OCI-LY3 (cell line): Measurements from ENCODE around the gene KLHL36.

Experiments used
- H2AFZ ChIP-seq: fragments of 200-600, 300-600 bp; shearing (Covaris generic); 2 replicates; pipeline ENCODE4 v1.6.0; 2014; ENCODE audit warnings: antibody characterized with exemption, low read depth, low read length
- H3K27ac ChIP-seq: fragments of 200-600, 300-600 bp; sonication (generic); 2 replicates; pipeline ENCODE4 v1.5.1; 2014; ENCODE audit warnings: mild to moderate bottlenecking, low read length, moderate library complexity, mixed read lengths
- H3K27me3 ChIP-seq: fragments of 200-600, 300-600 bp; sonication (generic); 2 replicates; pipeline ENCODE4 v1.6.1; 2014; ENCODE audit warnings: low read depth, low read length, mixed read lengths
- H3K36me3 ChIP-seq: fragments of 200-600, 300-600 bp; sonication (generic); replicated peaks from 2 replicates; pipeline ENCODE3; 2014; ENCODE audit warnings: low read depth, low read length, mixed read lengths
- H3K4me1 ChIP-seq: fragments of 300-600, 200-600 bp; sonication (generic); 2 replicates; pipeline ENCODE4 v1.6.1; 2014; ENCODE audit warnings: low read length, mixed read lengths
- H3K4me2 ChIP-seq: fragments of 200-600, 300-600 bp; sonication (generic); 2 replicates; pipeline ENCODE4 v1.6.1; 2014; ENCODE audit warnings: low read length, mixed read lengths
- H3K4me3 ChIP-seq: fragments of 300-600, 200-600 bp; sonication (generic); 2 replicates; pipeline ENCODE4 v1.5.1; 2014; ENCODE audit warnings: antibody characterized with exemption, mild to moderate bottlenecking, low read length, moderate library complexity
- H3K79me2 ChIP-seq: fragments of 300-600, 200-600 bp; shearing (Covaris generic); 2 replicates; pipeline ENCODE4 v1.6.1; 2014; ENCODE audit warnings: mild to moderate bottlenecking, low read length, mixed read lengths
- H3K9ac ChIP-seq: fragments of 300-600, 200-600 bp; shearing (Covaris generic); 2 replicates; pipeline ENCODE4 v1.6.0; 2014; ENCODE audit warnings: mild to moderate bottlenecking, low read length, moderate library complexity
- H3K9me3 ChIP-seq: fragments of 200-600, 300-600 bp; shearing (Covaris generic); 2 replicates; pipeline ENCODE4 v1.6.1; 2014; ENCODE audit warnings: low read length, mixed read lengths; ENCODE audit not compliant: insufficient read depth
- H4K20me1 ChIP-seq: fragments of 200-600, 300-600 bp; sonication (generic); 2 replicates; pipeline ENCODE4 v1.6.1; 2016; ENCODE audit warnings: low read length, mixed read lengths; ENCODE audit not compliant: insufficient read depth
- CTCF ChIP-seq: fragments of 200-600, 300-600 bp; sonication (generic); IDR thresholded peaks from 2 replicates; pipeline ENCODE4 v1.5.1; 2014; ENCODE audit warnings: antibody characterized with exemption, low read length, low read depth
- EZH2phosphoT487 ChIP-seq: fragments of 200-600 bp; shearing (Covaris generic); IDR thresholded peaks from 2 replicates; pipeline ENCODE4 v1.6.1; 2018; ENCODE audit warnings: antibody characterized with exemption, mixed run types, low read depth

The KLHL36 gene

GRCh38 chr16:84704253-84704652 is 55.9 kb downstream of the KLHL36 start:
- Histone ChIP-seq H3K79me2 (peaks cover 100% of the 10 kb centered on the region), H3K4me1 (peaks cover 10% of the 10 kb centered on the region), H3K36me3 (peaks cover 19% of the 10 kb centered on the region), H3K27ac (no peak overlapping the region), H4K20me1 (peaks cover 85% of the 10 kb centered on the region), H2AFZ (no peak overlapping the region), H3K9me3 (no peaks in the 10 kb centered on the region), H3K4me3 (no peak overlapping the region), H3K9ac (no peak overlapping the region), H3K27me3 (no peaks in the 10 kb centered on the region), H3K4me2 (no peak overlapping the region)
- TF ChIP-seq CTCF: no peak
- TF ChIP-seq EZH2phosphoT487: no peak

GRCh38 chr16:84706856-84707255 is 58.5 kb downstream of the KLHL36 start:
- Histone ChIP-seq H3K36me3 (peaks cover 29% of the 10 kb centered on the region), H2AFZ (no peak overlapping the region), H3K4me3 (no peak overlapping the region), H3K9me3 (no peaks in the 10 kb centered on the region), H4K20me1 (peaks cover 96% of the 10 kb centered on the region), H3K79me2 (peaks cover 100% of the 10 kb centered on the region), H3K27ac (no peak overlapping the region), H3K4me2 (no peak overlapping the region), H3K27me3 (no peaks in the 10 kb centered on the region), H3K9ac (no peak overlapping the region), H3K4me1 (0 out of 2 replicates have a peak, but pooled peaks cover 4% of the 10 kb centered on the region)
- TF ChIP-seq CTCF (no peak), EZH2phosphoT487 (no peak)

GRCh38 chr16:84709609-84710008 is 61.3 kb downstream of the KLHL36 start:
- Histone ChIP-seq H3K36me3 (peaks cover 24% of the 10 kb centered on the region), H3K79me2 (peaks cover 100% of the 10 kb centered on the region), H2AFZ (no peak overlapping the region), H4K20me1 (peaks cover 97% of the 10 kb centered on the region), H3K27me3 (no peaks in the 10 kb centered on the region), H3K9me3 (no peaks in the 10 kb centered on the region), H3K27ac (no peak overlapping the region), H3K4me1 (no peaks in the 10 kb centered on the region), H3K9ac (no peak overlapping the region), H3K4me3 (no peak overlapping the region), H3K4me2 (no peak overlapping the region)
- no peak for TF ChIP-seq EZH2phosphoT487
- TF ChIP-seq CTCF: no peak

- Histone ChIP-seq H3K9ac (no peak overlapping the region), H3K9me3 (no peaks in the 10 kb centered on the region), H3K79me2 (peaks cover 100% of the 10 kb centered on the region), H3K27ac (no peak overlapping the region), H4K20me1 (peaks cover 95% of the 10 kb centered on the region), H3K36me3 (peaks cover 20% of the 10 kb centered on the region), H3K4me1 (no peaks in the 10 kb centered on the region), H3K4me3 (no peak overlapping the region), H3K4me2 (no peak overlapping the region), H3K27me3 (no peaks in the 10 kb centered on the region), H2AFZ (no peak overlapping the region)
- TF ChIP-seq EZH2phosphoT487 (no peak), CTCF (no peak)
Measured at GRCh38 chr16:84710686-84711085, 62.4 kb downstream of the KLHL36 start.
